HEK293 (cell line): ENCODE measurements around the gene PSMB11.

ENCODE experiments used
- CTCF ChIP-seq: fragments of 450-650 bp; formaldehyde crosslinking; IDR thresholded peaks from 2 replicates; pipeline ENCODE4 v1.5.1; 2016; ENCODE audit warnings: missing biosample characterization, missing genetic modification characterization
- ZBTB10 ChIP-seq: fragments of 450-650 bp; formaldehyde crosslinking; IDR thresholded peaks from 2 replicates; pipeline ENCODE4 v1.5.1; 2016; ENCODE audit warnings: missing biosample characterization, missing genetic modification characterization
- ZBTB17 ChIP-seq: fragments of 450-650 bp; formaldehyde crosslinking; IDR thresholded peaks from 2 replicates; pipeline ENCODE4 v1.5.1; 2016; ENCODE audit warnings: missing biosample characterization, missing genetic modification characterization
- ZEB2 ChIP-seq: fragments of 450-650 bp; formaldehyde crosslinking; IDR thresholded peaks from 2 replicates; pipeline ENCODE4 v1.5.1; 2016; ENCODE audit warnings: missing biosample characterization, missing genetic modification characterization
- ZFP37 ChIP-seq: fragments of 450-650 bp; formaldehyde crosslinking; IDR thresholded peaks from 2 replicates; pipeline ENCODE4 v1.5.1; 2016; ENCODE audit warnings: missing biosample characterization, missing genetic modification characterization
- ZNF121 ChIP-seq: fragments of 450-650 bp; formaldehyde crosslinking; IDR thresholded peaks from 2 replicates; pipeline ENCODE4 v1.5.1; 2016; ENCODE audit warnings: missing biosample characterization, missing genetic modification characterization
- ZNF280D ChIP-seq: fragments of 450-650 bp; formaldehyde crosslinking; IDR thresholded peaks from 2 replicates; pipeline ENCODE4 v1.5.1; 2016; ENCODE audit warnings: missing biosample characterization, missing genetic modification characterization
- ZNF292 ChIP-seq: fragments of 450-650 bp; formaldehyde crosslinking; IDR thresholded peaks from 2 replicates; pipeline ENCODE4 v1.5.1; 2016; ENCODE audit warnings: low read depth, missing biosample characterization, missing genetic modification characterization, borderline replicate concordance
- ZNF645 ChIP-seq: fragments of 450-650 bp; formaldehyde crosslinking; IDR thresholded peaks from 2 replicates; pipeline ENCODE4; 2016; ENCODE audit warnings: missing biosample characterization, missing genetic modification characterization

GRCh38 chr14:23063601-23064000 is 21.6 kb downstream of the PSMB11 start:
- TF ChIP-seq ZFP37 (tag by site-specific recombination), result no peak
- TF ChIP-seq ZNF292 (tag by site-specific recombination), result no peak
- no peak for TF ChIP-seq ZEB2 (tag by site-specific recombination)
- no peak for TF ChIP-seq CTCF (tag by site-specific recombination)
- TF ChIP-seq ZNF121 (tag by site-specific recombination), result no peak
- TF ChIP-seq ZNF280D, result no peak
- no peak for TF ChIP-seq ZNF645
- no peak for TF ChIP-seq ZBTB17 (tag by site-specific recombination)
- TF ChIP-seq ZBTB10, result no peak
